OCI-M1 (cell line): ENCODE measurements around the gene MAGI1.
A peak's percentile ranks its signal among the peaks of the same experiment; 100 is the strongest.

Experiments
- DNase-seq: peaks from one replicate; lab custom pipeline; 2025; lab: John Stamatoyannopoulos, UW

MAGI1 gene

DNA sequence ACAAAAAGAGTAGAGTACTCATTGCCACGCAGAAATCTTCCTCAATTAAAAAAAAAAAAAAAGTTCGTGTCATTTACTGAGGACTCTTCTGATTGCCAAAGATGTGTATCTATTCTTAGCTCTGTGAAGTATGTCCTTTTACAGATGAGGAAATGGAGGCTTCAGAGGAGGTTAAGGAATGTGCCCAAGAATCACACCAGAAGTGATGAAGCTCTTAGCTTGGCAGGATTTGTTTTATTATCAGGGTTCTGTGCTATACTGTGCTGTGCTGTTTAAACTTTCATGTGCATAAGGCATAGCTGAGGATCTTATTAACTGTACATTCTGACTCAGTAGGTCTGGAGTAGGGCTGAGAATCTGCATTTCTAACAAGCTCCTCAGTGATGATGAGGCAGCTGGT is 685.8 kb downstream of the MAGI1 start:
- DNase-seq, result no peak

DNA sequence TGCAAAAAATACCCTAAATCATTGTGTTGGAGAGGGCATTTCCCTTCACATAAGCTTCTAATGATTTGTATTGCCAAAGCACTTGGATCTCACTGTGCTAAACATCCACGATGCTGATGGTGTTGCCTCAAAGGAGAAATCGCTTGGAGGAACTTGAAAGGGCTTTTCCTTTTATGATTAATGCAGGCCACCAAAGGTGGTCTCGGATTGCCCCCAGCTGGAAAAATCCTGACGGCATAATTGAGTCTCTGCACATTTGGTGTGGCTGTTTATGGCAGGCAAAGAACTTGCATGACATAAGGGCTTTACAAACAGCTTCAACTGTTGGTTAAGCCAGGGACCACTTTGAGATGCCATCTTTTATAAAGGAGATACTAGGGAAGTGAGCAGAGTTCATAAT is 687.0 kb downstream of the MAGI1 start:
- DNase-seq, result no peak

GRCh38 chr3:65350801-65351476 is 687.8 kb downstream of the MAGI1 start:
- DNase-seq, result no peak

DNA sequence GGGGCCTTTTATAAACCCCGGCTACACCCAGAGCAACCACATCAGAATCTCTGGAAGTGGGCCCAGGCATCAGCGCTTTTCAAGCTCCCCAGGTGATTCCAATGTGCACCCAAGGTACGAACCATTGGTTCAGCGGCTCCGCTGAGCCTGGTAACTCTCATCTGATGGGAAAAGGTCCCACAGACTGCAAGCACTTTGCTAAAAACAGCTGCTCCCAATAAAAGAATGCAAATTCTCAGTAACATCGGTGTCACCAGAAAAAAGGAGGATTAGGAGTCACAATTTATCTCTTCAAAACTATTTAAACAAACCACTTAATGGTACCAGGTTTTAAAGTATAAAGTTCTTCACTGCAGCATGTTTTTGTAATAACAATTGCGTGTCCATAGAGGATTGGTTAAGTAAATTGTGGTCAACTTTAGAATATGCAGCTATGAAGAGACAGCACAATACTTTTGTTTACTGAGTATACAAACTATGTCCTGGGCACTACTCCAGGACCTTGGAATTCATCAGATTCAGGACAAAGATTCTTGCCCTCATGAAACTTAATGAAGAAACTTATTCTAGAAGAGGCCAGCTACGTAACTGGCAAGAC is 690.2 kb downstream of the MAGI1 start:
- DNase-seq, result no peak

- no peak for DNase-seq
Measured at GRCh38 chr3:65347166-65347565, 691.6 kb downstream of the MAGI1 start.

DNA sequence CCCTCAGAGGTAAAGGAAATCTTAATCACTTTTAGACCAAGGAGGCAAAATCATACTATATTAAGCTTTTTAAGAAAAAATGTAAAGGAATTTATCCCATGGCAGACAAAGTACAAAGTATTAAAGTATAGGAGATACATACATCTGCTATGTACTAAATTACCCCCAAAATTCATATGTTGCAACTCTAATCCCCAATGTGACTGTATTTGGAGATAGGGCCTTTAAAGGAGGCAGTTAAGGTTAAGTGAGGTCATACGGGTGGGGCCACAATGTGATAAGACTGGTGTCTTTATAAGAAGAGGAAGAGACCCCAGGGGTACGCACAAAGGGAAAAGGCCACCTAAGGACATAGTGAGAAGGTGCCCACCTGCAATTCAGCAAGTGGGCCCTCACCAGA is 693.9 kb downstream of the MAGI1 start:
- peak; percentile 50 for DNase-seq

- DNase-seq, result no peak
Measured at GRCh38 chr3:65344444-65344843, 694.3 kb downstream of the MAGI1 start.

DNA sequence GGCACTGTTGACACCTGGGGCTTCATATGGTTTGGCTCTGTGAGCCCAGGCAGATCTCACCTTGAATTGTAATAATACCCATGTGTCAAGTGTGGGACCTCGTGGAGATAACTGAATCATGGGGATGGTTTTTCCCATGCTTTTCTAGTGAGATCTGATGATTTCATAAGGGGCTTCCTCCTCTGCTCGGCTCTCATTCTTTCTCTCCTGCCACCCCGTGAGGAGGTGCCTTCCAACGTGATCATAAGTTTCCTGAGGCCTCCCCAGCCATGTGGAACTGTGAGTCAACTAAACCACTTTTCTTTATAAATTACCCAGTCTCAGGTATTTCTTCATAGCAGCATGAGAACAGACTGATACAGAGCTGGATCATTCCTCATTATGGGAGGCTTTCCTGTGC is 695.0 kb downstream of the MAGI1 start:
- no peak for DNase-seq

DNA sequence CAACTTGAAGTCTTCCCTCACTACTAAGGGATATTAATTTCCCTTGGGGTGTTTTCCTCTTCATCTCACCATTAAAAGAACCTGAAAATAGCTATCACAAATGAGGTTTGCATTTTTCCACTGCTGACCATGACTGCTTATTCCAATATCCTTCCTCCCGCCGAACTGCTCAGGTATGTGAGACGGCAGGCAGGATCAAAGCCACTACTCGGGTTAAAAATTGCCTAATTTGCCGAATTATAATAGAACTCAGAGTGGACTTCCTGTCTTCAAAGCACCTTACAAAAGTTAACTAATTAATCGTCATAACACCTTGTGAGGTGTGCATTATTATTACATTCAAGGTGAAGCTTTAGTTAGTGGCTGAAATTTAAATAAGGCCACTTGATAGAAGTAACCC is 695.7 kb downstream of the MAGI1 start:
- no peak for DNase-seq

- DNase-seq, result peak; percentile 73
Measured at GRCh38 chr3:65342084-65342683, 696.5 kb downstream of the MAGI1 start.

GRCh38 chr3:65339192-65339740 is 699.5 kb downstream of the MAGI1 start:
- DNase-seq, result no peak

- no peak for DNase-seq
Measured at GRCh38 chr3:65338571-65338970, 700.1 kb downstream of the MAGI1 start.

GRCh38 chr3:65335587-65335986 is 703.1 kb downstream of the MAGI1 start:
- DNase-seq, result no peak

DNA sequence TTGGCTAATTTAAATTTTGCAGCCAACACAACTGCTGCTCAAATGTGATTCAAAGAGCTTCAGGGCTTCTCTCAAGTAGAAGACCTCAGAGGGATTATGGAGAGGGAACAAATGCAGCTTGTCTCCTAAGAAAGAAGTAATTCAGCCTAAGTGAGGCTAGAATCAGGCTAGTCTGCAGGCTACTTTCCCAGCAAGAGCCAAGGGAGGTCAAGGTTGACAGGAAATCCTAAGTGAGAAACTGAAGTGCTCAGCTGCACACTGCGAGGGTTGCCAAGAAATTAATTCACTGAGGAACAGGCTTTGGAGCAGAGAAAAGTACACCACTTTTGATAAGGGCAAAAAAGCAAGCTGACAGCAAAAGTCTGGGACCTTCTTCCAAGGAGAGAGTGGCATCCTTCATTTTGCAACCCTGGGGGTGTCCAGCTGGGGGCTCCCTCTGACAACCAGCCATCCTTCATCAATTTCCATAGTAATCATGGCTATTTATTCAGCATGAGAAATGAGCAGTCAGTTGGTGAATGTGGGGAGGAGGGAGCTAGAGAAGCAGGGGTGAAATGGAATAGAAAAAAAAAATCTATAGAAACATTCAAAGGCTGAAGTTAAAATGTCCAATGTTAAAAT is 704.6 kb downstream of the MAGI1 start:
- DNase-seq, result peak; percentile 18

GRCh38 chr3:65331730-65332129 is 707.0 kb downstream of the MAGI1 start:
- no peak for DNase-seq

DNA sequence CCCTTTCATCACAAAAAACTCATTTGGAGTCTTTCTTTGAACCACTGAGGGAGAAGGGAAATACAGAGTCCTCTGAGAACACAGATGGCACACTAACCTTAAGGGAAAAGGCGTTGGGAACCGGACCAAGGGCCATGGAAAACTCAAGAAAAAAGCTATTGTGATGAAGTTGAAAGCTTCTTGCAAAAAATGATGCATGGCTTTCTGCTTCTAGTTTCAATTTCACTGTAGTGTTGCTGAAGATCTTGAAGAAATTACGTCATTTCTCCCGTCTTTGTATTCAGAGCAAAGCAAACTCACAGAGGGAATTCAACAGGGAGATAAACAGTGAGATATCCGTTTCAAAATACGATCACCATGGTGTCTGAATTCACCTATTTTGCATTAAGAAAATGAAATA is 708.6 kb downstream of the MAGI1 start:
- peak; percentile 75 for DNase-seq

GRCh38 chr3:65328148-65328547 is 710.6 kb downstream of the MAGI1 start:
- no peak for DNase-seq

- DNase-seq, result no peak
Measured at GRCh38 chr3:65326574-65326973, 712.1 kb downstream of the MAGI1 start.

GRCh38 chr3:65322910-65323309 is 715.8 kb downstream of the MAGI1 start:
- DNase-seq, result no peak

DNA sequence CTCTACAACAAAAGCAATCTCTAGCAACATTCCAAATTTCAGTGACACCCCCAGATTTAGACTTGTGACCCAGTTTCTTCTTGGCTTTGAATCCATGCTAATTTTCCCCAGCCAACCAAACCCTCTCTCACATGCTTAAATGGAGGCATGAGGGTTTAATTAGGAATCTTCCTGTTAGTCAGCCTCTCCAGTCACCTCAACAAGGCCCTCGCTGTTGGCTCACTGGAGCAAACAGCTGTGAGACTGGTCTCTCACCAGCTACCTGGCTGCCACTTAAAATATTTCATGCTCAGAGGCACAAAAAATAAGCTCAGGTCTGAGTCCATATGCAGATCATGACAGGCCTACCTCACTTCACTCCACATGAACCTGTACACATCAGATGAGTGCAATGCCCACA is 720.5 kb downstream of the MAGI1 start:
- no peak for DNase-seq

DNA sequence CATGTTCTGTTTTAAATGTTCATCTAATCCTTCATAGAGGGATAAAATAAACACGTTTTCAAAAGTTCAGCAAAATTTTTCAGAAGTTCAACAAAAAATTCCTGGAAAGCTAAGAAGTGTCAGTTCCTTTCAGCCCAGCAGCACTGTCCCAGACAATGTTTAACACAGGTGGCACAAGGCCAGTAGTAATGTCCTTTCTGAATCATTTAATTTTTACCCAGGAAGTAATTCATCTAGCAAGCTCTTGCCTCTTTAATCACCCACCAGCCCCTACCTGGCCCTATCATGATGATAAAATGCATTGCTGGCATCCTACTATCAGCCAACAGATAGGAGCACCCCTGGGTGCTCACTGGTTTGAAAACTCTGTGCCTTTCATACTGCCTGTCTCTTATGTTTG is 723.8 kb downstream of the MAGI1 start:
- DNase-seq, result no peak

DNA sequence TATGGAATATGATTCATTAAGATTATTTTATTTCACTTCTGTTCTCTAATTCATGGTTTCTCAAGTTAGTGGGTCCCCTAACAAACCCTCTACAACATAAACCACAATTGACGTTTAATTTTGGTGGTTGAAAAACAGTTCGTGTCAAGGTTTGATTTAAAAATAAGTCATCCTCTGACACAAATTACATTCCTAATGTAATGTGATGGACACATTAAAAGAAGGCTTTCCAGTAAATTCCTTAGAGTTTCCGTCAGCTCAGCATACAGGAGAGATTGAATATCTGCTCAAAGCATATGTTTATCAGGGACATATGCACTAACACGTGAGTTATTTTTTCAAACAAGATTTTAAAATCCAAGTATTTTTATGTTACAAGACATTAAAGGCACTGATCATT is 724.4 kb downstream of the MAGI1 start:
- DNase-seq, result no peak

- DNase-seq, result no peak
Measured at GRCh38 chr3:65313666-65314065, 725.1 kb downstream of the MAGI1 start.
